Measurements from ENCODE around the gene PLCL1.

Gene PLCL1

GRCh38 chr2:197890168-197890567 lies 85.8 kb downstream of the PLCL1 start:
- FAIRE-seq, result no peak

GRCh38 chr2:197891897-197892442 lies 87.6 kb downstream of the PLCL1 start:
- FAIRE-seq, result no peak

- FAIRE-seq, result no peak
Observed at GRCh38 chr2:197893403-197894177, 89.2 kb downstream of the PLCL1 start.

- no peak for FAIRE-seq
Observed at GRCh38 chr2:197894751-197895274, 90.4 kb downstream of the PLCL1 start.

- FAIRE-seq, result no peak
Observed at GRCh38 chr2:197897960-197898678, 93.7 kb downstream of the PLCL1 start.

DNA sequence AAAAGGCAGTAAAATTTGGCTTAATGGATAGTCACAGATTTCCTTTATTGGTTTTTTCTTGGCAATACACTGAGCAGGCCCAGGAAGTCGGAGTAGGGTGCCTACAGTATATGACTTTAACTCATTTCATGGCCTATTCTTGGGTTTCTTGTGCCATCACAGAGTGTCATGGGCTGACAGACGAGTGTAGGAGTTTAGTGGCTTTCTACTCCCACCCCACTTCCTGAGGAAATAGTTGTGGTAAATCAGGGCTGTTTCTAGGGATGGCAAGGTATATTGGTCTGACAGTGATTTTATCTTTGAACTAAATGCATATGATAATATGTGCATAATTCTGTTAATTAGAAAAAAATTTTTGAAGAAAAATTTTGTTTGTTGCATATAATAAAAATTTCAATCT lies 100.1 kb downstream of the PLCL1 start:
- FAIRE-seq, result no peak

GRCh38 chr2:197908156-197908555 lies 103.8 kb downstream of the PLCL1 start:
- FAIRE-seq, result no peak

- FAIRE-seq, result no peak
Observed at GRCh38 chr2:197908990-197909776, 104.8 kb downstream of the PLCL1 start.

- FAIRE-seq, result no peak
Observed at GRCh38 chr2:197911667-197912066, 107.3 kb downstream of the PLCL1 start.

- no peak for FAIRE-seq
Observed at GRCh38 chr2:197913084-197913483, 108.7 kb downstream of the PLCL1 start.

- no peak for FAIRE-seq
Observed at GRCh38 chr2:197914778-197915177, 110.4 kb downstream of the PLCL1 start.

DNA sequence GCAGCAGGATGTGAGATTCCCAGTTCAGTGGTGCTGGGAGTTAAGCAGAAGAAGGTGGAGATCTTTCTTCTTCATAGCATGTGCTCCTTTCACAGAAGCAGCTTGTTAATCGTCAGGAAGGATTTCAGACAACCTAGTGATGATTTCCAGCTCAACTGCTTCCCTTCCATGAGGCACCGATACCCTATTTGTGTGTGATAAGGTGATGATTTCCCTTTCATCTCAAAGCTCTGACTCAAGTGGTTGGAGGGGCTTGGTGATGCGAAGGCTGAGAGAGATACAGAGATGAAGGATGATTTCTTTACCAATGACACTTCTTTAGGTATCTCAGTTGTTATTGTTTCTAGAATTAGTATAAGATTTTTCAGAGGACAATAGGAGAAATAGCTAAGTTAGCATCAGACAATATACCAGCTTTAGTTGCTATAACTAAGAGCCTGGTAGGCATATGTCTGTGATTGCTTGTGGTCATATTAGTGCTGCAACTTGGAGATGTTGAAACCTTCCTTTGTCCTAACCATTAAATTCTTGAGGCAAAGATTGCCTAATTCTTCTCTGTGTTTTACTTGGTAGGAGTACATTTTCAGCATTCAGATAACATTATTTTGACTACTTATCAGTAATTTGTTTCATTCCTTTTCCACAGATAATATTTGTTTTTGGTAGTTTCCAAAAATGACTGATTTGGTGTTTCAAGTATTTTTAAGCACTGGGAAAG lies 111.3 kb downstream of the PLCL1 start:
- FAIRE-seq, result no peak

DNA sequence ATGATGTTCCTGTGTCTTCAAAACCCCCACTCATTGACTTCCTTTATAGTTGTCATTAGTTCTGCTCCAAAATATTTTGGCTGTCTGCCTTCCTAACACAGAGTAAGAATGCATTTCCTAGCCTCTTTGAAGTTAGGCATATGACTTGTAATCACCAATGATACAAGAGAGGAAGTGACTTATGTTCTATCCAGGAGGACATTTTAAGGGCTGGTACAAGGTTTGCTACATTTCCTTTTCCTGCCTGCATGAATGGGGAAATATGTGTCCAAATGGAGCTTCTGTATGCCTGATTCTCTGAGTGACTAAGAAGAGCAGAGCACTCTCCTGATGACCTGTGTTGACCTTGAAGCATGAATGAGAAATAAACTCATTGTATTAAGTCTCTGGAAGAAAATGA lies 115.1 kb downstream of the PLCL1 start:
- FAIRE-seq, result no peak

DNA sequence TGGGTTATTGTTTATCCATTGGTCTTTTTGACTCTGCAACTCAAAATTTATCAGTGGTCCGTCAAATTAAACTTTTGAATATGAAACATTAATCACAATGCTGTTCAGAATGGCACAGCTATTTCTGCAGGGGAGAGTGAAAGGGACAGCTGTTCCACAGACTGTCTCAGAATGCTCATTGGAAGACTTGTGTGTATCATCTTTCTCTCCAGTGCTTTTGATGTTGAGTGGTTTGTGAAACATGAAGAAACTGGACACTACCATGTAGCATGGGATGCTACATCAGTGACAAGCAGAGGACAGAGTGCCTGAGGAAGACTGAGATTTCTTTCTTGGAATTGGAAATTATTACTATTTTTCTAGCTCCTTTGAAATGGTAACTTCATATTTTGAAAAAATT lies 115.7 kb downstream of the PLCL1 start:
- no peak for FAIRE-seq

DNA sequence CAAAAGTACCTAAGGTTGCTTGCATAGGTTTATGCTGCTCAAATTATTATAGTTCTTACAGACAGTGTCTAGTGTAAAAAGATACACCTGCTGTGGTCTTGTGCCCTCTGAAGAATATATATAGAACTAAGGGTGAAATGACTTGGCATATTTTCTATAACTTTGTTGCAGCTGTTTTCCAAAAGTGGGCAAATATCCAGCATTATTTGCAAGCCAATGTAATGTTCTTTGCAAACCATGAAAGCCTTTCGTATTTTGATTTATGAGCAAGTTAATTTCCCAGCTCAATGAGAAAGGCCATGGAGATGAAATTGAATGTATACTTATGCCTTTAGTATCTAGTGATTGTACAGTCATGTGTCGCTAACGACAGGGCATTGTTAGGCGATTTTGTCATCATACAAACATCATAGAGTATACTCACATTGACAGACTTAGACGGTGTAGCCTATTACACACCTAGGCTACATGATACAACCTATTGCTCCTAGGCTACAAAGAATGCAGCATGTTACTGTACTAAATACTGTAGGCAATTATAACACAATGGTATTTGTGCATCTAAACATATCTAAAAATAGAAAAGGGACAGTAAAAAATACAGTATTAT lies 116.3 kb downstream of the PLCL1 start:
- no peak for FAIRE-seq

DNA sequence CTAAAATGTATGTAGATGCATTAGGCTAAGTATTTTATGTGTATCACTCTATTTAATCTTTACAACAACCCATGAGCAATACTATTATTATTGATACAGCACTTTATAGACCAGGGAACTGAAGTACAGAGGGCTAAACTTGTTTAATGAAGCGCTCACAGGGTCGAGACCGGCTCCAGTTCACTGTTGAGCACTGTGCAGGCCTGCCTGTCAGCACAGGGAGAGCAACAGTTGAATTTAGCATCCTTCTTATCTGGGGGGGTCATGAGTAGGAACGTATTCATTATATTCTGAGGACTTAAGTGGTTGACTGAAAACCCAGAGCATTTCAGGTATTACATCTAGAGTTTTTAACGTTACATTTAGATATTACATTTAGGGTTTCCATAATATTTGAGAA lies 120.1 kb downstream of the PLCL1 start:
- FAIRE-seq, result no peak

GRCh38 chr2:197925204-197925603 lies 120.8 kb downstream of the PLCL1 start:
- no peak for FAIRE-seq

- no peak for FAIRE-seq
Observed at GRCh38 chr2:197925976-197926375, 121.6 kb downstream of the PLCL1 start.

DNA sequence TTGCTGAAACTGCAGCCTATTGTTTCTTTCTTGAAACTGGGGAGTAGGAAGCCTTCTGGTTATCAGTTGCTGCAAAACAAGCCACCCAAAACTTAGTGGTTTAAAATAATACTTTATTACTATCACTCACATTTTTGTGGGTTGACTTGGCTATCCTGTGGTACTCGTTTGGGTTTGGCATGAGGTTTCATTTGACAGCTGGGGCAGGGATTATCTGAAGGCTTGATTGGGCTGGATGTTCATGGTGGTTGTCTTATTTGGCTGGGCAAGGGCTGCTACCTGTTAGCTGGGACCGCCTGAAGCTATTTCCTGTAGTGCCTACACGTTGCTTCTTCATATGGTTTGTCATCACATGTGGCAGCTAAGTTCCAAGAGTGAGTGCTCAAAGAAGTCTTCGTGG lies 122.3 kb downstream of the PLCL1 start:
- no peak for FAIRE-seq

GRCh38 chr2:197927994-197928393 lies 123.6 kb downstream of the PLCL1 start:
- FAIRE-seq, result no peak

- no peak for FAIRE-seq
Observed at GRCh38 chr2:197929008-197929885, 124.9 kb downstream of the PLCL1 start.
